Measurements from ENCODE around the gene ZNF324. TPM values are rescaled to one million over a fixed set of nuclear protein-coding genes. Genes with fewer than 3 reads are reported as not detected.

The ZNF324 gene
- total RNA-seq, 1 donor from 2014 or later = 5.3 TPM

DNA sequence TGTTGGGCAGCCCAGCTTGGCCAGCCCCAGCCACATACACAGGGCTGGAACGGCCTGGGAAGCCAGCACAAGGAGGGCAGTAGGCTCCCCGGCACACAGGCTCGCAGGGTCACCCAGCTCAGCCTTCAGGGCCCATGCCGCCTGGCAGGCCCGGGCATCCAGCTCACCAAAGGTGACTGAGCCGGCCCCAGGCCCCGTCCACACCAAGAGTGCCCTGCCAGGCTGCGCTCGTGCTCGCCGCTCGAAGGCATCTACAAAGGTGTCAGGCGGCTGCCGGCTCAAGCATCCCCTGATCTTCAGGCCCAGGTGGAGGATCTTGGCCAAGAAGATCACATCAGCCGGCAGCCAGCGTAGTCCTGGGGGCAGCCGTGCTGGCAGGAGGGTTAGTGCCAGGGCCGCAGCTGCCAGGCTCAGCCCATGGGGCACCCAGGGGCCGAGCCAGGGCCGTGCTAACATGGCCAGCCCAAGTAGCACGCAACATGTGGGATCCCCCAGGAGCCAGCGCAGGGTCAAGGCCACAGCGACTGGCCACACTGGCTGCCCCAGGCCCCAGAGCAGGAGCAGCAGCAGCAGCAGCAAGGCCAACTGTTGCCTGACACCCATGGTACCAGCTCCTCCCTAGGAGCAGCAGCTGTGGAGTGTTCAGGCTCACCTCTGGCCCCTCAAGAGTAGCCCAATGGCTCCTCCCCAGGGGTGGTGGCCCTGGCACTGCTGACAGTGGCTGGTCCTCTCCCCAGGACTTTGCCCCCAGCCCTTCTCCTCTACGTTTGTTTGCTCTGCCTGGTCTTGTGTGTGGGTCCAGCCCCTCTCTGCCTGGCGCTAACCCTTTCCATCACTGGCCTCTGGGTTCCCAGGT lies 44.7 kb downstream of the ZNF324 start, which contains the start of gene SLC27A5:
Gene SLC27A5, minus strand, starts transcription at position 640 of the 856 bp plus-strand sequence. Its CDS starts 37 bp downstream, at position 603.
- peaks cover 33% of the 10 kb centered on the region for H3K4me1 ChIP-seq
- no peak for DNase-seq
- no peak for TF ChIP-seq CTCF (IDR thresholded peaks at IDR 0.05; ENCODE audit: borderline replicate concordance)
- H3K36me3 ChIP-seq = peaks cover 13% of the 10 kb centered on the region
- no peak within 1 kb of the TSS for H3K4me3 ChIP-seq
- peaks cover 5% of the 10 kb centered on the region for H3K9me3 ChIP-seq (replicated peaks)
- H3K27ac ChIP-seq (replicated peaks) = no peak within 1 kb of the TSS
- intact Hi-C loops (cut with micrococcal nuclease) = no loop called here
- H3K27me3 ChIP-seq (ENCODE audit: low read depth) = no peaks in the 10 kb centered on the region

DNA sequence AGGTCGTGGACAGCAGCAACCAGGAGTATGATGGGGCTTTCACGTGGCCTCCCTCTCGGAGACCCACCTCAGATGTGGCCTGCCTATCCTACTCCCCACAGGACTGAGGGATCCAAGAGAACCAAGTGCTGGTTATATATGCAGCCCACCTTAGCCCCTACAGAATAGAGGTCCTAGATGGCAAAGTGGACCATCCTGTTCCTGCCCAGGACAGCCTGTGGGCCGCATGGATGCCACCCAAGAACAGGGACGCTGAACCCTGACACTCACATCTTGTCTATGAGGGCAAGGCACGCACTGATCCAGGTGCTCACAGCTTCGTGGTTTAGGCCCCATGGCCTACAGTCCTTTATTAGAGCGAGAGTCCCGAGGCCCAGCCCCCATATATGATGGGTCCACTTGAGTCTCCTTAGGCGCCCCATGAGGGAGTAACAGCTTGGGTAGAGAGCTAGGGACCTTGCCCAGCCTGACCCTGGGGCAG lies 46.4 kb downstream of the ZNF324 start:
- Histone ChIP-seq H3K36me3 (peaks cover 23% of the 10 kb centered on the region), H3K27ac (replicated peaks) (peak overlapping the region; percentile 78), H3K4me3 (no peak overlapping the region), H3K4me1 (peaks cover 49% of the 10 kb centered on the region), H3K9me3 (replicated peaks) (no peaks in the 10 kb centered on the region), H3K27me3 (ENCODE audit: low read depth) (no peaks in the 10 kb centered on the region)
- DNase-seq = no peak
- TF ChIP-seq CTCF (IDR thresholded peaks at IDR 0.05; ENCODE audit: borderline replicate concordance) = no peak
- intact Hi-C loops (cut with micrococcal nuclease) = no loop called here

GRCh38 chr19:58513694-58514563 lies 47.0 kb downstream of the ZNF324 start:
- peaks cover 23% of the 10 kb centered on the region for H3K36me3 ChIP-seq
- H3K27ac ChIP-seq (replicated peaks) = peak overlapping the region; percentile 78
- intact Hi-C loops (cut with micrococcal nuclease) = no loop called here
- H3K4me3 ChIP-seq = peak overlapping the region; percentile 66
- no peaks in the 10 kb centered on the region for H3K27me3 ChIP-seq (ENCODE audit: low read depth)
- H3K9me3 ChIP-seq (replicated peaks) = no peaks in the 10 kb centered on the region
- peak; percentile 88 for DNase-seq
- TF ChIP-seq CTCF (IDR thresholded peaks at IDR 0.05; ENCODE audit: borderline replicate concordance) = peak; percentile 93
- peaks cover 56% of the 10 kb centered on the region for H3K4me1 ChIP-seq

GRCh38 chr19:58514564-58515022 lies 47.7 kb downstream of the ZNF324 start:
- no peak for TF ChIP-seq CTCF (IDR thresholded peaks at IDR 0.05; ENCODE audit: borderline replicate concordance)
- Histone ChIP-seq H3K4me3 (peak overlapping the region; percentile 66), H3K4me1 (peaks cover 63% of the 10 kb centered on the region), H3K27me3 (ENCODE audit: low read depth) (no peaks in the 10 kb centered on the region), H3K9me3 (replicated peaks) (no peaks in the 10 kb centered on the region), H3K36me3 (peaks cover 23% of the 10 kb centered on the region), H3K27ac (replicated peaks) (peak overlapping the region; percentile 78)
- intact Hi-C loops (cut with micrococcal nuclease) = no loop called here
- no peak for DNase-seq

- H3K36me3 ChIP-seq = peaks cover 23% of the 10 kb centered on the region
- H3K4me3 ChIP-seq = no peak overlapping the region
- TF ChIP-seq CTCF (IDR thresholded peaks at IDR 0.05; ENCODE audit: borderline replicate concordance) = no peak
- H3K4me1 ChIP-seq = peaks cover 67% of the 10 kb centered on the region
- no peak overlapping the region for H3K27ac ChIP-seq (replicated peaks)
- intact Hi-C loops (cut with micrococcal nuclease) = no loop called here
- H3K9me3 ChIP-seq (replicated peaks) = no peaks in the 10 kb centered on the region
- DNase-seq = no peak
- H3K27me3 ChIP-seq (ENCODE audit: low read depth) = no peaks in the 10 kb centered on the region
Observed at GRCh38 chr19:58515259-58515658, 48.4 kb downstream of the ZNF324 start.
